Measurements from ENCODE around the gene LAMA3.

- TF ChIP-seq, protein P1, sequence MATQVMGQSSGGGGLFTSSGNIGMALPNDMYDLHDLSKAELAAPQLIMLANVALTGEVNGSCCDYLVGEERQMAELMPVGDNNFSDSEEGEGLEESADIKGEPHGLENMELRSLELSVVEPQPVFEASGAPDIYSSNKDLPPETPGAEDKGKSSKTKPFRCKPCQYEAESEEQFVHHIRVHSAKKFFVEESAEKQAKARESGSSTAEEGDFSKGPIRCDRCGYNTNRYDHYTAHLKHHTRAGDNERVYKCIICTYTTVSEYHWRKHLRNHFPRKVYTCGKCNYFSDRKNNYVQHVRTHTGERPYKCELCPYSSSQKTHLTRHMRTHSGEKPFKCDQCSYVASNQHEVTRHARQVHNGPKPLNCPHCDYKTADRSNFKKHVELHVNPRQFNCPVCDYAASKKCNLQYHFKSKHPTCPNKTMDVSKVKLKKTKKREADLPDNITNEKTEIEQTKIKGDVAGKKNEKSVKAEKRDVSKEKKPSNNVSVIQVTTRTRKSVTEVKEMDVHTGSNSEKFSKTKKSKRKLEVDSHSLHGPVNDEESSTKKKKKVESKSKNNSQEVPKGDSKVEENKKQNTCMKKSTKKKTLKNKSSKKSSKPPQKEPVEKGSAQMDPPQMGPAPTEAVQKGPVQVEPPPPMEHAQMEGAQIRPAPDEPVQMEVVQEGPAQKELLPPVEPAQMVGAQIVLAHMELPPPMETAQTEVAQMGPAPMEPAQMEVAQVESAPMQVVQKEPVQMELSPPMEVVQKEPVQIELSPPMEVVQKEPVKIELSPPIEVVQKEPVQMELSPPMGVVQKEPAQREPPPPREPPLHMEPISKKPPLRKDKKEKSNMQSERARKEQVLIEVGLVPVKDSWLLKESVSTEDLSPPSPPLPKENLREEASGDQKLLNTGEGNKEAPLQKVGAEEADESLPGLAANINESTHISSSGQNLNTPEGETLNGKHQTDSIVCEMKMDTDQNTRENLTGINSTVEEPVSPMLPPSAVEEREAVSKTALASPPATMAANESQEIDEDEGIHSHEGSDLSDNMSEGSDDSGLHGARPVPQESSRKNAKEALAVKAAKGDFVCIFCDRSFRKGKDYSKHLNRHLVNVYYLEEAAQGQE (IDR thresholded peaks at IDR 0.05; ENCODE audit: unreplicated experiment), result no peak
- TF ChIP-seq CTCF (conservative IDR thresholded peaks at IDR 0.05; ENCODE audit: low read depth in 2 of 2) (no peak), EZH2 (IDR thresholded peaks at IDR 0.05; ENCODE audit: low read depth, unreplicated experiment) (no peak), EZH2phosphoT487 (IDR thresholded peaks at IDR 0.05; ENCODE audit: unreplicated experiment) (no peak), POLR2AphosphoS5 (IDR thresholded peaks at IDR 0.05; ENCODE audit: low read depth) (no peak), CREB1 (CRISPR knock-in tag; IDR thresholded peaks at IDR 0.05; ENCODE audit: low read depth) (no peak), JUNB (IDR thresholded peaks at IDR 0.05; ENCODE audit: unreplicated experiment) (no peak), ZNF331 (CRISPR knock-in tag; IDR thresholded peaks at IDR 0.05; ENCODE audit: low read depth) (no peak)
- TF ChIP-seq, protein P2, sequence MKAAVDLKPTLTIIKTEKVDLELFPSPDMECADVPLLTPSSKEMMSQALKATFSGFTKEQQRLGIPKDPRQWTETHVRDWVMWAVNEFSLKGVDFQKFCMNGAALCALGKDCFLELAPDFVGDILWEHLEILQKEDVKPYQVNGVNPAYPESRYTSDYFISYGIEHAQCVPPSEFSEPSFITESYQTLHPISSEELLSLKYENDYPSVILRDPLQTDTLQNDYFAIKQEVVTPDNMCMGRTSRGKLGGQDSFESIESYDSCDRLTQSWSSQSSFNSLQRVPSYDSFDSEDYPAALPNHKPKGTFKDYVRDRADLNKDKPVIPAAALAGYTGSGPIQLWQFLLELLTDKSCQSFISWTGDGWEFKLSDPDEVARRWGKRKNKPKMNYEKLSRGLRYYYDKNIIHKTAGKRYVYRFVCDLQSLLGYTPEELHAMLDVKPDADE (IDR thresholded peaks at IDR 0.05), result no peak
- TF ChIP-seq, protein P3, sequence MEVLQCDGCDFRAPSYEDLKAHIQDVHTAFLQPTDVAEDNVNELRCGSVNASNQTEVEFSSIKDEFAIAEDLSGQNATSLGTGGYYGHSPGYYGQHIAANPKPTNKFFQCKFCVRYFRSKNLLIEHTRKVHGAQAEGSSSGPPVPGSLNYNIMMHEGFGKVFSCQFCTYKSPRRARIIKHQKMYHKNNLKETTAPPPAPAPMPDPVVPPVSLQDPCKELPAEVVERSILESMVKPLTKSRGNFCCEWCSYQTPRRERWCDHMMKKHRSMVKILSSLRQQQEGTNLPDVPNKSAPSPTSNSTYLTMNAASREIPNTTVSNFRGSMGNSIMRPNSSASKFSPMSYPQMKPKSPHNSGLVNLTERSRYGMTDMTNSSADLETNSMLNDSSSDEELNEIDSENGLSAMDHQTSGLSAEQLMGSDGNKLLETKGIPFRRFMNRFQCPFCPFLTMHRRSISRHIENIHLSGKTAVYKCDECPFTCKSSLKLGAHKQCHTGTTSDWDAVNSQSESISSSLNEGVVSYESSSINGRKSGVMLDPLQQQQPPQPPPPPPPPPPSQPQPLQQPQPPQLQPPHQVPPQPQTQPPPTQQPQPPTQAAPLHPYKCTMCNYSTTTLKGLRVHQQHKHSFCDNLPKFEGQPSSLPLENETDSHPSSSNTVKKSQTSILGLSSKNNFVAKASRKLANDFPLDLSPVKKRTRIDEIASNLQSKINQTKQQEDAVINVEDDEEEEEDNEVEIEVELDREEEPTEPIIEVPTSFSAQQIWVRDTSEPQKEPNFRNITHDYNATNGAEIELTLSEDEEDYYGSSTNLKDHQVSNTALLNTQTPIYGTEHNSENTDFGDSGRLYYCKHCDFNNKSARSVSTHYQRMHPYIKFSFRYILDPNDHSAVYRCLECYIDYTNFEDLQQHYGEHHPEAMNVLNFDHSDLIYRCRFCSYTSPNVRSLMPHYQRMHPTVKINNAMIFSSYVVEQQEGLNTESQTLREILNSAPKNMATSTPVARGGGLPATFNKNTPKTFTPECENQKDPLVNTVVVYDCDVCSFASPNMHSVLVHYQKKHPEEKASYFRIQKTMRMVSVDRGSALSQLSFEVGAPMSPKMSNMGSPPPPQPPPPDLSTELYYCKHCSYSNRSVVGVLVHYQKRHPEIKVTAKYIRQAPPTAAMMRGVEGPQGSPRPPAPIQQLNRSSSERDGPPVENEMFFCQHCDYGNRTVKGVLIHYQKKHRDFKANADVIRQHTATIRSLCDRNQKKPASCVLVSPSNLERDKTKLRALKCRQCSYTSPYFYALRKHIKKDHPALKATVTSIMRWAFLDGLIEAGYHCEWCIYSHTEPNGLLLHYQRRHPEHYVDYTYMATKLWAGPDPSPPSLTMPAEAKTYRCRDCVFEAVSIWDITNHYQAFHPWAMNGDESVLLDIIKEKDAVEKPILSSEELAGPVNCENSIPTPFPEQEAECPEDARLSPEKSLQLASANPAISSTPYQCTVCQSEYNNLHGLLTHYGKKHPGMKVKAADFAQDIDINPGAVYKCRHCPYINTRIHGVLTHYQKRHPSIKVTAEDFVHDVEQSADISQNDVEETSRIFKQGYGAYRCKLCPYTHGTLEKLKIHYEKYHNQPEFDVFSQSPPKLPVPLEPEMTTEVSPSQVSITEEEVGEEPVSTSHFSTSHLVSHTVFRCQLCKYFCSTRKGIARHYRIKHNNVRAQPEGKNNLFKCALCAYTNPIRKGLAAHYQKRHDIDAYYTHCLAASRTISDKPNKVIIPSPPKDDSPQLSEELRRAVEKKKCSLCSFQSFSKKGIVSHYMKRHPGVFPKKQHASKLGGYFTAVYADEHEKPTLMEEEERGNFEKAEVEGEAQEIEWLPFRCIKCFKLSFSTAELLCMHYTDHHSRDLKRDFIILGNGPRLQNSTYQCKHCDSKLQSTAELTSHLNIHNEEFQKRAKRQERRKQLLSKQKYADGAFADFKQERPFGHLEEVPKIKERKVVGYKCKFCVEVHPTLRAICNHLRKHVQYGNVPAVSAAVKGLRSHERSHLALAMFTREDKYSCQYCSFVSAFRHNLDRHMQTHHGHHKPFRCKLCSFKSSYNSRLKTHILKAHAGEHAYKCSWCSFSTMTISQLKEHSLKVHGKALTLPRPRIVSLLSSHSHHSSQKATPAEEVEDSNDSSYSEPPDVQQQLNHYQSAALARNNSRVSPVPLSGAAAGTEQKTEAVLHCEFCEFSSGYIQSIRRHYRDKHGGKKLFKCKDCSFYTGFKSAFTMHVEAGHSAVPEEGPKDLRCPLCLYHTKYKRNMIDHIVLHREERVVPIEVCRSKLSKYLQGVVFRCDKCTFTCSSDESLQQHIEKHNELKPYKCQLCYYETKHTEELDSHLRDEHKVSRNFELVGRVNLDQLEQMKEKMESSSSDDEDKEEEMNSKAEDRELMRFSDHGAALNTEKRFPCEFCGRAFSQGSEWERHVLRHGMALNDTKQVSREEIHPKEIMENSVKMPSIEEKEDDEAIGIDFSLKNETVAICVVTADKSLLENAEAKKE (CRISPR knock-in tag; IDR thresholded peaks at IDR 0.05), result no peak
Measured at GRCh38 chr18:23838801-23839366, 149.6 kb downstream of the LAMA3 start.
